ENCODE measurements around the gene CENPH.

DNA sequence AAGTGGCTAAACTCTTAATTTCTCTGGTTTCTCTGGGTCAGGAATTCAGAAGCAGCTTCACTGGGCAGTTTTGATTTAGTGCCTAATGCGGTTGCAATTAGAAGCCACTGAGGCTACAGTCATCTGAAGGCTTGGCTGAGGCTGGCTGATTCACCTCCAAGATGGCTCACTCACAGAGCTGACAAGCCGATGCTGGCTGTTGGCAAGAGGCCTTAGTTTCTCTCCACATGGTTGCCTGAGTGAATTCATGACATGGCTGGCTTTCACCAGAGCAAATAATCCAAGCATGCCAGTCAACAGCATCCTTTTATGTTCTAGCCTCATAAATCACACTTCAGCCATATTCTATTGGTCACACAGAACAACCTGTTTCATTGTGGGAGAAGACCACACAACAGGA lies 42.5 kb downstream of the CENPH start:
- TF ChIP-seq POLR2AphosphoS5 (IDR thresholded peaks at IDR 0.05; ENCODE audit: borderline replicate concordance, low read depth, low read length) (no peak), EZH2 (IDR thresholded peaks at IDR 0.05) (no peak), FOXP2 (optimal IDR thresholded peaks at IDR 0.05; ENCODE audit: control extremely low read depth, extremely low read length, insufficient read depth) (no peak)

Measured in SK-N-MC (cell line).